ENCODE data around the gene SNX25.

GRCh38 chr4:185202984-185203485, 6.4 kb upstream of the SNX25 start:
- TF ChIP-seq RFX5 (IDR thresholded peaks at IDR 0.05; ENCODE audit: low read length) (no peak), RXRA (IDR thresholded peaks at IDR 0.05; ENCODE audit: borderline replicate concordance, low read depth) (no peak), JUND (IDR thresholded peaks at IDR 0.05) (no peak), RAD21 (IDR thresholded peaks at IDR 0.05; ENCODE audit: low read length) (no peak), YY1 (IDR thresholded peaks at IDR 0.05; ENCODE audit: low read depth) (no peak), USF1 (IDR thresholded peaks at IDR 0.05; ENCODE audit: borderline replicate concordance, low read depth) (no peak)
- TF ChIP-seq, protein P1, sequence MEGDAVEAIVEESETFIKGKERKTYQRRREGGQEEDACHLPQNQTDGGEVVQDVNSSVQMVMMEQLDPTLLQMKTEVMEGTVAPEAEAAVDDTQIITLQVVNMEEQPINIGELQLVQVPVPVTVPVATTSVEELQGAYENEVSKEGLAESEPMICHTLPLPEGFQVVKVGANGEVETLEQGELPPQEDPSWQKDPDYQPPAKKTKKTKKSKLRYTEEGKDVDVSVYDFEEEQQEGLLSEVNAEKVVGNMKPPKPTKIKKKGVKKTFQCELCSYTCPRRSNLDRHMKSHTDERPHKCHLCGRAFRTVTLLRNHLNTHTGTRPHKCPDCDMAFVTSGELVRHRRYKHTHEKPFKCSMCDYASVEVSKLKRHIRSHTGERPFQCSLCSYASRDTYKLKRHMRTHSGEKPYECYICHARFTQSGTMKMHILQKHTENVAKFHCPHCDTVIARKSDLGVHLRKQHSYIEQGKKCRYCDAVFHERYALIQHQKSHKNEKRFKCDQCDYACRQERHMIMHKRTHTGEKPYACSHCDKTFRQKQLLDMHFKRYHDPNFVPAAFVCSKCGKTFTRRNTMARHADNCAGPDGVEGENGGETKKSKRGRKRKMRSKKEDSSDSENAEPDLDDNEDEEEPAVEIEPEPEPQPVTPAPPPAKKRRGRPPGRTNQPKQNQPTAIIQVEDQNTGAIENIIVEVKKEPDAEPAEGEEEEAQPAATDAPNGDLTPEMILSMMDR (IDR thresholded peaks at IDR 0.05), result no peak
